HG02588 (cell line): Measurements from ENCODE around the gene OR4C16.

Experiments
- ATAC-seq: cut with Tn5 transposase; IDR thresholded peaks from one replicate; pipeline ENCODE4 v1.9.1; 2021; ENCODE audit warnings: mild to moderate bottlenecking, moderate library complexity; ENCODE audit not compliant: unreplicated experiment

Gene OR4C16

DNA sequence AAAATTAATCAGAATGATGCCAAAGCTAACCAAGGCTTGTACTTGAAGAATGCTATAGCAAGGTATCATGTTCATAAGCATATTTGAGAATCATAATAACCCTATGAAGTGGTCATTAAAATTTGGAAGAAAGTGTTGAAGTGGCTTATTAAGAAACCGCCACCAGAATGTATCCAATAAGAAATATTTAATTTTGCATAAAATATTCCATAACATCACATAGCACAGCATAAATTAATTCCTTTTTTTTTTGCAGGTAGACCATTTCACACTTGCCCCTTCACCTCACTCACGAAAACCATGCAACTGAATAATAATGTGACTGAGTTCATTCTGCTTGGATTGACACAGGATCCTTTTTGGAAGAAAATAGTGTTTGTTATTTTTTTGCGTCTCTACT lies at the start of gene OR4C16:
TSS of gene OR4C16 (plus strand) at position 301 of the 400 bp plus-strand sequence. CDS start at position 301, 0 bp downstream.
- ATAC-seq: no peak

GRCh38 chr11:55554169-55554568 lies 17.8 kb upstream of the OR4C16 start, which contains the start of gene OR4C15:
Gene OR4C15 (plus strand): TSS chr11:55554469. CDS start chr11:55554469, 0 bp downstream.
- ATAC-seq: no peak

DNA sequence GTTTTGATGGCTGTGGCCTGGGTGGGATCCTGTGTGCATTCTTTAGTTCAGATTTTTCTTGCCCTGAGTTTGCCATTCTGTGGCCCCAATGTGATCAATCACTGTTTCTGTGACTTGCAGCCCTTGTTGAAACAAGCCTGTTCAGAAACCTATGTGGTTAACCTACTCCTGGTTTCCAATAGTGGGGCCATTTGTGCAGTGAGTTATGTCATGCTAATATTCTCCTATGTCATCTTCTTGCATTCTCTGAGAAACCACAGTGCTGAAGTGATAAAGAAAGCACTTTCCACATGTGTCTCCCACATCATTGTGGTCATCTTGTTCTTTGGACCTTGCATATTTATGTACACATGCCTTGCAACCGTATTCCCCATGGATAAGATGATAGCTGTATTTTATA lies 620 bp downstream of the OR4C16 start:
- peak; percentile 93 for ATAC-seq

DNA sequence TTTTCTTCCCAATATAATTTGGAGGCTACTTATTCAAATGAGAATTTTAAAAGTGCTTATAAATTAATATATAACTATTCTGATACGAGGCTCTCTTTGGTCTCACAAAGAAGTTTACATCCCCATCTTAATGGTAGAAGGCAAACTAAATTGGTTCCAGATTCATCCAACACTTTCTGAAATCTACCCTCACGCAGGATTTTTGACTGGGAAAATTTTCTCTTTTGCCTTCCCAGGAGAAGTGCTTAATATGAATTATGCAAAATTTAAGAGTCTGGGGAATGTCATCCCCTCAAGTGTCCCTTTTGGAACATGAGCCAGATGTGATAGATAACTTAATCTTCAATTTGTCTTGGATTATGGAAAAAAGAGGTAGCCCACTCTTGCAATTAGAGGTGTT lies 35.6 kb downstream of the OR4C16 start, which contains the start of gene OR4C11:
TSS of gene OR4C11 (minus strand) at position 101 of the 400 bp plus-strand sequence. CDS start 3,272 bp downstream, outside the sequence.
- ATAC-seq: no peak
